ENCODE measurements around the gene ZNF124. TPM values are rescaled to one million over a fixed set of nuclear protein-coding genes. Genes with fewer than 3 reads are reported as not detected.

Gene ZNF124
- total RNA-seq (2022; extraction: Qiagen RNA extraction), result 3.6 to 5.1 TPM (median 4.7 TPM) in 5 replicates

DNA sequence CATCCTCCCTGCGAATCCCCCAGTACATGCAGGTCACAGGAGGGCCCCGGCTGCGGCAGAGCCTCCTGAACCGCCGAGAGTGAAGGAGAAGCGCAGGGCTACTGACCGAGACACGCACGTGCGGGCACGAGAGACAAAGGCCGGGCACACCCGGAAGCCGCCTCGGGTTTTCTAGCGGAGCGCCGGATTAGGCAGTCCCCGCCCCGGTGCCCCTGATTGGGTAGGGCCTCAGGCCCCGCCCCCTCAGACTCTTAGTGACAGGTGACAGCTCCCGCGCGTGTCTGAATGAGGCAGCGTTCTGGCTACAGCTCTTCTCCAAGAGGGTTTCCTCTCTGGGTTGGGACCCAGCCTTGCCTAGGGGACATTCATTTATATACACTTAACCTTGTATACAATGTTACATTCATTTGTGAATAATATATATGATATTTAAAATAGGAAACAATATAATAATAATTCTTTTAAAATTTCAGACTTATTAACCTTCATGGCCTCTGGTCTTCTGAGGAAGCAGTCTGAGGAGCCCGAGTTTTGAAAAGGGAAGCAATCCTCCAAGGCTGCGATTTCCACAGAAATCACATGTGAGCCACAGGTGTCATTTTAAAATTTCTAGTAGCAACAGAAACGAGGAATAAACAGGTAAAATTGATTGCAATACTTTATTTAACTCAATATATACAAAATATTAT lies at the start of gene ZNF124:
ZNF124 (minus strand) TSS at position 146 of the 689 bp plus-strand sequence; CDS start at position 3, 143 bp downstream.

Other genes starting within 250 kb of the ZNF124 start
- 18.5 to 38.4 TPM (median 27.5 TPM) in 5 replicates for gene AHCTF1, start 240.1 kb downstream of the ZNF124 start, total RNA-seq (2022; extraction: Qiagen RNA extraction)
- 2.3 to 2.6 TPM (median 2.5 TPM) in 5 replicates for gene ZNF695, start 164.0 kb downstream of the ZNF124 start, total RNA-seq (2022; extraction: Qiagen RNA extraction)
- gene ZNF670, start 93.2 kb downstream of the ZNF124 start, total RNA-seq (2022; extraction: Qiagen RNA extraction), result 2.9 to 4.7 TPM (median 3.4 TPM) in 5 replicates
- gene ZNF669, start 67.7 kb downstream of the ZNF124 start, total RNA-seq (2022; extraction: Qiagen RNA extraction), result 3.1 to 4.8 TPM (median 3.5 TPM) in 5 replicates
- not detected in 5 replicates for gene VN1R5, start 84.1 kb upstream of the ZNF124 start, total RNA-seq (2022; extraction: Qiagen RNA extraction)
- 16.1 to 19.4 TPM (median 18.6 TPM) in 5 replicates for gene ZNF496, start 159.8 kb upstream of the ZNF124 start, total RNA-seq (2022; extraction: Qiagen RNA extraction)
- gene NLRP3, start 244.2 kb upstream of the ZNF124 start, total RNA-seq (2022; extraction: Qiagen RNA extraction), result 0.08 TPM in 1 of 5 replicates, not detected in the others

Measured in A549 treated with Hydrocortisone at 1 μM for 4 hours (cell line).